DOHH2 (cell line): Measurements from ENCODE around the gene MRGPRF.

Experiments
- EZH2phosphoT487 ChIP-seq: fragments of 200-600 bp; sonication (generic); IDR thresholded peaks from 2 replicates; pipeline ENCODE4 v1.6.1; 2017; ENCODE audit warnings: borderline replicate concordance, mild to moderate bottlenecking, antibody characterized with exemption, low read length, moderate library complexity, mixed read lengths
- TF ChIP-seq, protein P1 (sequence below): fragments of 200-600 bp; sonication (generic); IDR thresholded peaks from one replicate; pipeline ENCODE4 v1.5.1; 2014; ENCODE audit warnings: antibody characterized with exemption, mild to moderate bottlenecking, low read depth, low read length; ENCODE audit not compliant: poor library complexity, severe bottlenecking

DNA sequence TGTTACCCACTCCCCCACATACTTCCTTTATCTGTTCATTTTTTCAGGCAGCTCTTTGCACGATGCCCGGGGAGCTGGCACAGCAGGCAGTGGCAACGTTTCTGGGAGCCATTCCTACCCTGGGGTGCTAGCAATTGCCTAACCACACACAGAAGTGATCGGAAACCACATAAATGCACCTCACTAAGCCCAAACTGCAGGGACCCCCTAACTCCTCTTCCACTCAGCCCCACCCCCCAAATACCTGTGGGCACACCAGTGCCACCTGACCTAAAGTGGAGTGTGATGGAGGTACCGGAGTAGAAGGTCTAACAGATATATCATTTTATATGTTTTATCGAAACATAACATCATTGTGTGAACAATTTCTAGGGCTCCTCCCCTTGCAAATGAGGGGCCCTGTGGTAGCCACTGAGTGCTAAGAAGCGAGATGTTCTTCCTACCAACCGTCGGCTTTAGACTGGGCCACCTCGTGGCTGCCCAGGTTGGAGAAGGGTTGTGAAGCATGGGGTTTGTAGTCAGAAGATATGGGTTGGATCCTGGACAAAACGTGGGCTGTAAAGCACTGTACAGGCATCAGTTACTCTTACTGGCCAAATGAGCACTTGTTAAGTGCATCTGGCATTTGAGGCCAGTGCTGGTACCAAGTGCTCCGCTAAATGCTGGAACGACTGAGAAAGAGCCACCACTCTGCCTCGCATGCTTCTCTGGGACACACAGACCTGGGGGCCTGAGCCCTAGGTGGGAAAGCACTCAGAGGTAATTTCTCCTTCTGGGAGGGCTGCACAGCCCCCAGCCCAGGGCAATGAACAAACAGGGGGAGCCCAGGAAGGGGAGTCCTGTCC is 35.0 kb downstream of the MRGPRF start:
- TF ChIP-seq, protein P1, sequence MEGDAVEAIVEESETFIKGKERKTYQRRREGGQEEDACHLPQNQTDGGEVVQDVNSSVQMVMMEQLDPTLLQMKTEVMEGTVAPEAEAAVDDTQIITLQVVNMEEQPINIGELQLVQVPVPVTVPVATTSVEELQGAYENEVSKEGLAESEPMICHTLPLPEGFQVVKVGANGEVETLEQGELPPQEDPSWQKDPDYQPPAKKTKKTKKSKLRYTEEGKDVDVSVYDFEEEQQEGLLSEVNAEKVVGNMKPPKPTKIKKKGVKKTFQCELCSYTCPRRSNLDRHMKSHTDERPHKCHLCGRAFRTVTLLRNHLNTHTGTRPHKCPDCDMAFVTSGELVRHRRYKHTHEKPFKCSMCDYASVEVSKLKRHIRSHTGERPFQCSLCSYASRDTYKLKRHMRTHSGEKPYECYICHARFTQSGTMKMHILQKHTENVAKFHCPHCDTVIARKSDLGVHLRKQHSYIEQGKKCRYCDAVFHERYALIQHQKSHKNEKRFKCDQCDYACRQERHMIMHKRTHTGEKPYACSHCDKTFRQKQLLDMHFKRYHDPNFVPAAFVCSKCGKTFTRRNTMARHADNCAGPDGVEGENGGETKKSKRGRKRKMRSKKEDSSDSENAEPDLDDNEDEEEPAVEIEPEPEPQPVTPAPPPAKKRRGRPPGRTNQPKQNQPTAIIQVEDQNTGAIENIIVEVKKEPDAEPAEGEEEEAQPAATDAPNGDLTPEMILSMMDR, result no peak
- no peak for TF ChIP-seq EZH2phosphoT487
